Activated naive CD8-positive, alpha-beta T cell treated with anti-CD3 and anti-CD28 coated beads for 36 hours (primary cell): ENCODE data around the gene SLC1A7. TPM values are rescaled to one million over a fixed set of nuclear protein-coding genes. Genes with fewer than 3 reads are reported as not detected.
A peak's percentile ranks its signal among the peaks of the same experiment; 100 is the strongest.

Experiments used
- DNase-seq: peaks from one replicate; pipeline ENCODE4 v3.0.0; 2021
- H3K27ac Mint-ChIP-seq: one replicate; pipeline ENCODE4 v1.8.0; 2022; ENCODE audit warnings: mild to moderate bottlenecking, moderate library complexity, mixed read lengths
- H3K27me3 Mint-ChIP-seq: one replicate; pipeline ENCODE4 v1.8.0; 2022; ENCODE audit warnings: mild to moderate bottlenecking, mixed read lengths
- H3K36me3 Mint-ChIP-seq: one replicate; pipeline ENCODE4 v1.8.0; 2021; ENCODE audit warnings: mild to moderate bottlenecking, mixed read lengths
- H3K4me1 Mint-ChIP-seq: one replicate; pipeline ENCODE4 v1.8.0; 2021; ENCODE audit warnings: mixed read lengths
- H3K4me3 Mint-ChIP-seq: one replicate; pipeline ENCODE4 v1.8.0; 2022; ENCODE audit warnings: mild to moderate bottlenecking, moderate library complexity, mixed read lengths
- H3K9me3 Mint-ChIP-seq: one replicate; pipeline ENCODE4 v1.8.0; 2022; ENCODE audit warnings: mixed read lengths
- total RNA-seq, 2 experiments: library from RNA; stranded (reverse); gene quantifications; one replicate each; pipeline ENCODE4 v1.2.3, GENCODE V29; 2021

The SLC1A7 gene
- total RNA-seq, 2 experiments from 2014 or later: not detected

- Mint-ChIP-seq H3K27me3 (no peaks in the 10 kb centered on the region), H3K4me1 (no peaks in the 10 kb centered on the region), H3K36me3 (no peaks in the 10 kb centered on the region), H3K27ac (peak overlapping the region; percentile 22), H3K4me3 (no peak overlapping the region), H3K9me3 (no peaks in the 10 kb centered on the region)
- DNase-seq: no peak
Measured at GRCh38 chr1:53075206-53075605, 67.2 kb downstream of the SLC1A7 start.

GRCh38 chr1:53074313-53075154 is 67.9 kb downstream of the SLC1A7 start:
- Mint-ChIP-seq H3K36me3 (no peaks in the 10 kb centered on the region), H3K9me3 (no peaks in the 10 kb centered on the region), H3K27ac (no peak overlapping the region), H3K27me3 (no peaks in the 10 kb centered on the region), H3K4me3 (no peak overlapping the region), H3K4me1 (no peaks in the 10 kb centered on the region)
- no peak for DNase-seq

- Mint-ChIP-seq H3K27me3 (no peaks in the 10 kb centered on the region), H3K27ac (no peak overlapping the region), H3K4me1 (no peaks in the 10 kb centered on the region), H3K9me3 (no peaks in the 10 kb centered on the region), H3K36me3 (no peaks in the 10 kb centered on the region), H3K4me3 (no peak overlapping the region)
- DNase-seq: no peak
Measured at GRCh38 chr1:53073868-53074311, 68.5 kb downstream of the SLC1A7 start.

GRCh38 chr1:53073287-53073686 is 69.2 kb downstream of the SLC1A7 start:
- no peaks in the 10 kb centered on the region for H3K36me3 Mint-ChIP-seq
- no peaks in the 10 kb centered on the region for H3K4me1 Mint-ChIP-seq
- no peak overlapping the region for H3K4me3 Mint-ChIP-seq
- no peaks in the 10 kb centered on the region for H3K27me3 Mint-ChIP-seq
- H3K9me3 Mint-ChIP-seq: no peaks in the 10 kb centered on the region
- H3K27ac Mint-ChIP-seq: no peak overlapping the region
- no peak for DNase-seq

- no peak for DNase-seq
- no peaks in the 10 kb centered on the region for H3K4me1 Mint-ChIP-seq
- peaks cover under 1% of the 10 kb centered on the region for H3K27me3 Mint-ChIP-seq
- no peak overlapping the region for H3K27ac Mint-ChIP-seq
- H3K4me3 Mint-ChIP-seq: no peak overlapping the region
- H3K9me3 Mint-ChIP-seq: no peaks in the 10 kb centered on the region
- H3K36me3 Mint-ChIP-seq: no peaks in the 10 kb centered on the region
Measured at GRCh38 chr1:53071915-53072314, 70.5 kb downstream of the SLC1A7 start.

- no peaks in the 10 kb centered on the region for H3K9me3 Mint-ChIP-seq
Measured at GRCh38 chr1:53071167-53071865, 71.1 kb downstream of the SLC1A7 start.

GRCh38 chr1:53070621-53071020 is 71.8 kb downstream of the SLC1A7 start:
- H3K27ac Mint-ChIP-seq: no peak overlapping the region
- no peaks in the 10 kb centered on the region for H3K9me3 Mint-ChIP-seq
- H3K36me3 Mint-ChIP-seq: no peaks in the 10 kb centered on the region
- no peak overlapping the region for H3K4me3 Mint-ChIP-seq
- DNase-seq: no peak
- peaks cover 8% of the 10 kb centered on the region for H3K27me3 Mint-ChIP-seq
- H3K4me1 Mint-ChIP-seq: no peaks in the 10 kb centered on the region

More at GRCh38 chr1:53071167-53071865, 71.1 kb downstream of the SLC1A7 start:
- no peak overlapping the region for H3K27ac Mint-ChIP-seq
- peaks cover 6% of the 10 kb centered on the region for H3K27me3 Mint-ChIP-seq
- no peak for DNase-seq
- no peak overlapping the region for H3K4me3 Mint-ChIP-seq
- no peaks in the 10 kb centered on the region for H3K4me1 Mint-ChIP-seq
- no peaks in the 10 kb centered on the region for H3K36me3 Mint-ChIP-seq

- H3K4me3 Mint-ChIP-seq: no peak overlapping the region
- H3K36me3 Mint-ChIP-seq: no peaks in the 10 kb centered on the region
- H3K4me1 Mint-ChIP-seq: no peaks in the 10 kb centered on the region
- H3K27ac Mint-ChIP-seq: no peak overlapping the region
- no peaks in the 10 kb centered on the region for H3K9me3 Mint-ChIP-seq
- peaks cover 8% of the 10 kb centered on the region for H3K27me3 Mint-ChIP-seq
- DNase-seq: no peak
Measured at GRCh38 chr1:53069663-53070327, 72.6 kb downstream of the SLC1A7 start.

GRCh38 chr1:53069265-53069662 is 73.2 kb downstream of the SLC1A7 start:
- no peaks in the 10 kb centered on the region for H3K9me3 Mint-ChIP-seq
- no peaks in the 10 kb centered on the region for H3K36me3 Mint-ChIP-seq

GRCh38 chr1:53068314-53069099 is 73.9 kb downstream of the SLC1A7 start:
- DNase-seq: no peak
- peaks cover 14% of the 10 kb centered on the region for H3K27me3 Mint-ChIP-seq
- no peaks in the 10 kb centered on the region for H3K4me1 Mint-ChIP-seq
- H3K36me3 Mint-ChIP-seq: no peaks in the 10 kb centered on the region
- H3K27ac Mint-ChIP-seq: no peak overlapping the region
- no peak overlapping the region for H3K4me3 Mint-ChIP-seq
- H3K9me3 Mint-ChIP-seq: no peaks in the 10 kb centered on the region

More at GRCh38 chr1:53069265-53069662, 73.2 kb downstream of the SLC1A7 start:
- Mint-ChIP-seq H3K27ac (no peak overlapping the region), H3K27me3 (peaks cover 8% of the 10 kb centered on the region), H3K4me1 (no peaks in the 10 kb centered on the region), H3K4me3 (no peak overlapping the region)
- no peak for DNase-seq

GRCh38 chr1:53067886-53068285 is 74.6 kb downstream of the SLC1A7 start:
- Mint-ChIP-seq H3K9me3 (no peaks in the 10 kb centered on the region), H3K4me1 (peaks cover 1% of the 10 kb centered on the region), H3K27ac (no peak overlapping the region), H3K27me3 (peaks cover 20% of the 10 kb centered on the region), H3K4me3 (no peak overlapping the region), H3K36me3 (no peaks in the 10 kb centered on the region)
- no peak for DNase-seq

- H3K9me3 Mint-ChIP-seq: no peaks in the 10 kb centered on the region
- H3K4me1 Mint-ChIP-seq: peaks cover 1% of the 10 kb centered on the region
- DNase-seq: no peak
- no peak overlapping the region for H3K4me3 Mint-ChIP-seq
- peaks cover 25% of the 10 kb centered on the region for H3K27me3 Mint-ChIP-seq
- no peaks in the 10 kb centered on the region for H3K36me3 Mint-ChIP-seq
- H3K27ac Mint-ChIP-seq: no peak overlapping the region
Measured at GRCh38 chr1:53066891-53067738, 75.3 kb downstream of the SLC1A7 start.

GRCh38 chr1:53066488-53066887 is 76.0 kb downstream of the SLC1A7 start:
- H3K27ac Mint-ChIP-seq: no peak overlapping the region
- no peaks in the 10 kb centered on the region for H3K36me3 Mint-ChIP-seq
- H3K4me3 Mint-ChIP-seq: no peak overlapping the region
- H3K27me3 Mint-ChIP-seq: peaks cover 32% of the 10 kb centered on the region
- peaks cover 1% of the 10 kb centered on the region for H3K4me1 Mint-ChIP-seq
- DNase-seq: no peak
- H3K9me3 Mint-ChIP-seq: no peaks in the 10 kb centered on the region

GRCh38 chr1:53065391-53065790 is 77.0 kb downstream of the SLC1A7 start:
- Mint-ChIP-seq H3K9me3 (no peaks in the 10 kb centered on the region), H3K36me3 (no peaks in the 10 kb centered on the region), H3K4me3 (no peak overlapping the region), H3K27me3 (peaks cover 43% of the 10 kb centered on the region), H3K27ac (no peak overlapping the region), H3K4me1 (peaks cover 1% of the 10 kb centered on the region)
- no peak for DNase-seq
